ENCODE measurements around the gene RAD52. TPM values are rescaled to one million over a fixed set of nuclear protein-coding genes. Genes with fewer than 3 reads are reported as not detected.

The RAD52 gene
- polyA plus RNA-seq, 1 donor: 29.4 TPM

- no peak for DNase-seq
These were observed 36.8 kb downstream of the RAD52 start for GRCh38 chr12:912466-913235.

- no peak for DNase-seq
These were observed 38.2 kb downstream of the RAD52 start for GRCh38 chr12:911191-911826.

GRCh38 chr12:910416-910815, 39.1 kb downstream of the RAD52 start:
- DNase-seq: no peak

- no peak for DNase-seq
These were observed 39.6 kb downstream of the RAD52 start for GRCh38 chr12:909861-910260.

DNA sequence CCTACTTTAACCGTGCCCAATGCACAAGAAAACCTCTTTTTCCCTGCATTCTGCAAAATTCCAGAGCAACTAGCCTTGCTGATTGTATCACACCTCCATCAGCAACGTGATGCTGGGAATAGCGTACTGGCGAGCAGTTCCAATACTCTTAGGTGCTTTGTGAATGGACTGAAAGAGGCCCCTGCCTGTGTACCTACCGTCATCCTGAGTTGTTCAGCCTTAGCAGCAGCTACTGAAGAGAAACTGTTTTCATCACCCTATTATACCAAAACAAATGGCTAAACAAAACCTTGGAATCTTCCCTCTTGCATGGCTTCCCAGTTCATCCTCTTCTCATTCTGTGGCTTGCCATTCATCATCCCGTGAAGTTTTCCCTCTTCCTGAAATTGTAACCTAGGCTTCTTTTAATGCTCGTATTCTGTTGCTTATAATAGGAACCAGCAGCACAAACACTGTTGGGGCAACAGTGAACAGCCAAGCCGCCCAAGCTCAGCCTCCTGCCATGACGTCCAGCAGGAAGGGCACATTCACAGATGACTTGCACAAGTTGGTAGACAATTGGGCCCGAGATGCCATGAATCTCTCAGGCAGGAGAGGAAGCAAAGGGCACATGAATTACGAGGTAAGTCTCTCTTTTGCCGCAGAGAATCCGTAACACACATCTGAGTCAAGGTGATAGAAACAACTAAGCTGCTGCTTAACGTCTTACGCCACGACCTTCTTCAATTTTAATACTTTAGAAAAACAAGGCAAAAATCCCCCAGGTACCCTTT, 41.9 kb downstream of the RAD52 start:
- DNase-seq: no peak

GRCh38 chr12:906062-906585, 43.4 kb downstream of the RAD52 start:
- DNase-seq: no peak

DNA sequence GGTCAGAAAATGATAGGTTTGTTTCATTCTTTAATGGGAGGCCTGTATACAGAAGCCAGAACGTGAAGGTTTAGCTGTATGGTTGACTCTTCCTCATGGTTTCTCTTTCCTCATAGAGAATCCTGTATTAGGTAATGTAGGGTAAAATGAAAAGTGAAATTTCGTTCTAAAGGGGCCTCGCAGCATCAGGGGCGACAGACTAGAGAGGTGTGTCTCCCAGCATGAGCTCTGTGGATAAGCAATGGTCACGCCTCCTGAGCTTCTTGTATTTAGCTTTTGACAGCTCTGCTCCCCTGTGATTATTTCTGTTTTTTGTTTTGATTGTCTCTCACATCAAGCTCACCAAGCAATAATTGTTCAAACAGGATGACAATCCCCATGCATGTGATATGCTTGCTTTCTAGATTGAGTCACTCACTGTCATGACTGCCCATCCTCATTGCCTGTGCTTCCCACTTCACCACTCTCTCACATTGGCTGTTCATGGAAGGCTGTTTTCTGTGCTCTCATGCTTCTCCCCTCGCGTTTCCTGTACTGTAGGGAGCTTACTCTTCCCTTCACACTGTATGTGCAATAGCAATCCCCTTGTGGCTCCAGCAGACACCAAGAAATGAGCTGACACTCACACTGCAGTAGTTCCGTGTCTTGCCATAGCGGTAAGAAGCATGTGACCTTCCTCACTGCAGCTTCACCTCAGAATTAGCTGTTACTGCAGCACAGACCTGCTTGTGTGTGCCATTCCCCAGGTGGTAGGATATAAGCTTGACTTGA, 44.0 kb downstream of the RAD52 start:
- no peak for DNase-seq

DNA sequence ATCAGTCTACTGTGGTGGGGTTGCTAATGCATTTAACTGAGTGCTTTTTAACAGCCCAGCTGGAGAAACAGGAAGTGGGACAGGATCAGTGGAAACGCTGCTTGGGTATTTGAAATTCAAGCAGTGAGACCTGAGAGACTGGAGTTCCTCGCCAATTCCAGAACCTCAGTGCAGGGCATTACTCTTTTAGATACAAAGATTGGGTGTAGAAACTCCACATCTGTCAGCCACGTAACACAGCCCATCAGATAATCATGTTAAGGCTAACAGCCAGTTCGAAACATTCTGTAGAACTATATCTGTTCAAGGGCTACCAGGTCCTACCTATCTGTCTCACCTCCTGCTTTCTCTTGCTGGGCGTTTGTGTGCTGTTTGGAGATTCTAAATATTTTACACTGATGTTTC, 45.5 kb downstream of the RAD52 start:
- DNase-seq: no peak

DNA sequence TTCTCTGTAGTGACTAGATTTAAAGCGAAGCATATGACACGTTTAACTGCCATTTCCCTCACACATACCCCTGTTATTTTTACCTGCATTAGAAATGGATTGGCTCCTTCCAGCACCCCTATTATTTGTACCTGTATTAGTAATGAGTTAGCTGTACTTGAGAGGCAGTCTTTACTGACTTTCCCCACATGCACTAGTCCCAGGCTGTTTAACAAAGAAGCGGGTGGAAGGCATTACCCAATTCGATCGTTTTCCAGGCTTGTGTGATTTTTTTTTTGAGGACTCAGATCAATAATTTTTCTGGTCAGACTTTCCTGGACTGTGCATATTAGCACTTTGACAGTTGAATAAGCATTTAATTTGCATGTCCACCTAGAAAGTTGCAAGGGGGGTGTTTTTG, 46.4 kb downstream of the RAD52 start:
- no peak for DNase-seq

DNA sequence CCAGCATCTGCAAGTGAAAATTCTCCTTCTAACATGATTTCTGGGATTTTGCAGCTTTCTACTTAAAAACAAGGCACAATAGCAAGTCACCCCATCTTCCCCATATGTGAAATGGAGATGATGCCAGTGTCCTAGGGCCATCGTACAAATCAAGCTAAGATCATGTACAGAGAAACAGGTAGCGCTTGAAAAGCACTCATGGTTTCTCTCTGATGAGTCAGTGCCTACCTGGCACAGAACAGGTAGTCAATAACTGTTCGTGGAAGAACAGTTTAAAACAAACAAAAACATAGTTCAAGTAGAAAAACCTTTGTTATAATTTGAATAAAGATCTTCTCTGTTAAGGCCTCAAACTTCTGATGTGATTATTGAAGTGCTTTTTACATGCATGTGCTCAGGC, 46.9 kb downstream of the RAD52 start:
- no peak for DNase-seq

DNA sequence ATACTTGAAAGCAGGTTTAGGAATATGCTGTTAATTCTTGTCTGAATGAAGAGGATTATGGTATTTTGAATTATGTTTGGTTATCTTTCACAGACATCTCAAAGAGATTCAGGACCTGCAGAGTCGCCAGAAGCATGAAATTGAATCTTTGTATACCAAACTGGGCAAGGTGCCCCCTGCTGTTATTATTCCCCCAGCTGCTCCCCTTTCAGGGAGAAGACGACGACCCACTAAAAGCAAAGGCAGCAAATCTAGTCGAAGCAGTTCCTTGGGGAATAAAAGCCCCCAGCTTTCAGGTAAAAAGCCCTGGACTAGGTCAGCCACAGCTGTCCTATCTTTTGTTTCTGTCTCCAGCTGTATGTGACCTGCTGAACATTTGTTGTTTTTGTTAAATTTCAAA, 52.1 kb downstream of the RAD52 start:
- no peak for DNase-seq

- no peak for DNase-seq
These were observed 53.5 kb downstream of the RAD52 start for GRCh38 chr12:896031-896430.

- no peak for DNase-seq
These were observed 55.3 kb downstream of the RAD52 start for GRCh38 chr12:894226-894625.

DNA sequence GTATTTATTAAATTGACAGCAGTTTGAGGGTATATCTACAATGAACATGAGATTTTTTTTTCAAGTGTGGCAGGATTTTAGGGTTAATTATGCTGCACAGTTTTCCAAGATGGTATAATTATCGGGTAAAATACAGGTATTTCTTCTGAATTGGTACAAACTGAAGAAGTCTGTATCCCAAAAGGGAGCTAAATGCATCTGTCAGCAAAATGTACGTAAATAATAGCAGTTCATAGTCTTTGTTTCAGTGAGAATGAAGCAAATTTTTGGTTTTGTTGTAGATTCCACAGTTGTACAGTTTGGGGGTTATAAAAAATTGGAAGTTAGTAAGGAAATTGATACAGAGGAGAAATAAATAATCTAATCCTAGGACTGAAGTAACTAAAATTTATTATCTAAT, 63.3 kb downstream of the RAD52 start:
- no peak for DNase-seq

- DNase-seq: no peak
These were observed 63.8 kb downstream of the RAD52 start for GRCh38 chr12:885701-886100.

DNA sequence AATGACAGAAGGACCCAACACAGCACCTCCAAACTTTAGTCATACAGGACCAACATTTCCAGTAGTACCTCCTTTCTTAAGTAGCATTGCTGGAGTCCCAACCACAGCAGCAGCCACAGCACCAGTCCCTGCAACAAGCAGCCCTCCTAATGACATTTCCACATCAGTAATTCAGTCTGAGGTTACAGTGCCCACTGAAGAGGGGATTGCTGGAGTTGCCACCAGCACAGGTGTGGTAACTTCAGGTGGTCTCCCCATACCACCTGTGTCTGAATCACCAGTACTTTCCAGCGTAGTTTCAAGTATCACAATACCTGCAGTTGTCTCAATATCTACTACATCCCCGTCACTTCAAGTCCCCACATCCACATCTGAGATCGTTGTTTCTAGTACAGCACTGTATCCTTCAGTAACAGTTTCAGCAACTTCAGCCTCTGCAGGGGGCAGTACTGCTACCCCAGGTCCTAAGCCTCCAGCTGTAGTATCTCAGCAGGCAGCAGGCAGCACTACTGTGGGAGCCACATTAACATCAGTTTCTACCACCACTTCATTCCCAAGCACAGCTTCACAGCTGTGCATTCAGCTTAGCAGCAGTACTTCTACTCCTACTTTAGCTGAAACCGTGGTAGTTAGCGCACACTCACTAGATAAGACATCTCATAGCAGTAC, 64.6 kb downstream of the RAD52 start:
- no peak for DNase-seq

- no peak for DNase-seq
These were observed 68.8 kb downstream of the RAD52 start for GRCh38 chr12:880656-881055.

DNA sequence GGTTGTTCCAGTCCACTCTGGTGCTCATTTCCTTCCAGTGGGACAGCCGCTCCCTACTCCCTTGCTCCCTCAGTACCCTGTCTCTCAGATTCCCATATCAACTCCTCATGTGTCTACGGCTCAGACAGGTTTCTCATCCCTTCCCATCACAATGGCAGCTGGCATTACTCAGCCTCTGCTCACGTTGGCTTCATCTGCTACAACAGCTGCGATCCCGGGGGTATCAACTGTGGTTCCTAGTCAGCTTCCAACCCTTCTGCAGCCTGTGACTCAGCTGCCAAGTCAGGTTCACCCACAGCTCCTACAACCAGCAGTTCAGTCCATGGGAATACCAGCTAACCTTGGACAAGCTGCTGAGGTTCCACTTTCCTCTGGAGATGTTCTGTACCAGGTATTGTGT, 69.9 kb downstream of the RAD52 start:
- no peak for DNase-seq

DNA sequence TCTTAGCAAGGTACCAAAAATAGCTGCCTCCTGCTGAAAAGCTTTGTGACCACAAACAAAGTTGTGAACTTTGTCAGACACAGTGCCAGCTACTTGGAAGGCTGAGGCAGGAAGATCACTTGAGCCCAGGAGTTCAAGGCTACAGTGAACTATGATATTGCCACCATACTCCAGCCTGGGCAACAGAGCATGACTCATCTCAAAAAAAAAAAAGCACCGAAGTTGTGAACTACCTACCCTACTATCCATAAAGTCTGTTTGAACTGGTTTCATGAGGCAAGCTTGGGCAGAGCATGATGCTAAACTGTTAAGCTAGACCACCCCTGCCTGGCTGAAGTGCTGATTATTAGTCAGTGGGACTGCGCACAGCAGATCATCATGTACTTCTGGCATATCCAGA, 75.5 kb downstream of the RAD52 start:
- DNase-seq: no peak

DNA sequence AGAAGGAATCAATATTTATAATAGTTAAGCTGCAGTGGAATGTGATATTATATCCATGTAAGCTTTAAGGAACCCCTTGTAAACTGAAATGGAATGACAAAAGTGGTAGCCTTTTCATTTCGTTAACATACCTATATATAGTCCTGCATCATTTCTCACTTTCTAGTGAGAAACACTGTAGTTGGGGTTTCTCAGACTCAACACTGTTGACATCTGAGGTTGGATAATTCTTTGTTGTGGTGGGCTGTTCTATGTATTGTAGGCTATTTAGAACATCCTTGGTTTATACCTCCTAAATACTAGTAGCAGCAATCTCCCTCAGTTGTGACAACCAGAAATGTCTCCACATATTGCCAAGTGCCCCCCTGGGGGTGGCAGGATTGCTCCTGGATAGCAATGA, 79.1 kb downstream of the RAD52 start:
- no peak for DNase-seq

GRCh38 chr12:868722-869121, 80.8 kb downstream of the RAD52 start:
- DNase-seq: no peak

GRCh38 chr12:867905-868304, 81.6 kb downstream of the RAD52 start:
- no peak for DNase-seq

Measured in hindlimb muscle (tissue), 1 donor.